Neural progenitor cell (in vitro differentiated cells): Measurements from ENCODE around the gene TNRC6C.

Experiments
- EZH2 ChIP-seq: fragments of 200-600 bp; sonication (generic); IDR thresholded peaks from 2 replicates; pipeline ENCODE4 v1.6.1; 2017; ENCODE audit warnings: antibody characterized with exemption, mild to moderate bottlenecking, moderate library complexity
- TF ChIP-seq, protein P1 (sequence below): fragments of 200-600 bp; sonication (generic); IDR thresholded peaks from 2 replicates; pipeline ENCODE4 v1.5.1; 2017; ENCODE audit warnings: antibody characterized with exemption, mild to moderate bottlenecking

DNA sequence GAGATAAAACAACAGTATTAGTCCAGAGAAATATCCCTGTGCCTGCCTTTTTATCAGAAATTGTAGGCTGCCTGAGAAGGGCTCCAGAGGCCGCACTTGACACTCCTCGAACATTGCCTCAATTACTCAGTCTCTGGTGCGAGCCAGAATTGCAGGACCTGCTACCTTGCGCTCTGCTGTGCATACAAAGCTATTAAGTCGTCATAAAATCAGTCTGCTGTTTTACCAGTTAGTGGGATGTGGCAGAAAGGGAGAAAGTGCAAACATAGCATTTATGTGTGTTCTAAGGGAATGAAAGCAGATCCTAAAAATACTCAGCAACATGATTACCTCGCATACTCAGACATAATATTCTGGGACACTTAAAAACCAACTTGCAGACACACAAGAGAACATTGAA, 99.5 kb downstream of the TNRC6C start:
- TF ChIP-seq, protein P1, sequence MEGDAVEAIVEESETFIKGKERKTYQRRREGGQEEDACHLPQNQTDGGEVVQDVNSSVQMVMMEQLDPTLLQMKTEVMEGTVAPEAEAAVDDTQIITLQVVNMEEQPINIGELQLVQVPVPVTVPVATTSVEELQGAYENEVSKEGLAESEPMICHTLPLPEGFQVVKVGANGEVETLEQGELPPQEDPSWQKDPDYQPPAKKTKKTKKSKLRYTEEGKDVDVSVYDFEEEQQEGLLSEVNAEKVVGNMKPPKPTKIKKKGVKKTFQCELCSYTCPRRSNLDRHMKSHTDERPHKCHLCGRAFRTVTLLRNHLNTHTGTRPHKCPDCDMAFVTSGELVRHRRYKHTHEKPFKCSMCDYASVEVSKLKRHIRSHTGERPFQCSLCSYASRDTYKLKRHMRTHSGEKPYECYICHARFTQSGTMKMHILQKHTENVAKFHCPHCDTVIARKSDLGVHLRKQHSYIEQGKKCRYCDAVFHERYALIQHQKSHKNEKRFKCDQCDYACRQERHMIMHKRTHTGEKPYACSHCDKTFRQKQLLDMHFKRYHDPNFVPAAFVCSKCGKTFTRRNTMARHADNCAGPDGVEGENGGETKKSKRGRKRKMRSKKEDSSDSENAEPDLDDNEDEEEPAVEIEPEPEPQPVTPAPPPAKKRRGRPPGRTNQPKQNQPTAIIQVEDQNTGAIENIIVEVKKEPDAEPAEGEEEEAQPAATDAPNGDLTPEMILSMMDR: no peak
- TF ChIP-seq EZH2: no peak
